ENCODE data around the gene CRHR1. TPM values are rescaled to one million over a fixed set of nuclear protein-coding genes. Genes with fewer than 3 reads are reported as not detected.
A peak's percentile ranks its signal among the peaks of the same experiment; 100 is the strongest.

CRHR1 gene
- total and polyA plus RNA-seq, 8 donors: not detected

- TF ChIP-seq CTCF (IDR thresholded peaks at IDR 0.05): no peak
- H3K36me3 ChIP-seq: no peaks in the 10 kb centered on the region
- ATAC-seq: no peak
Measured at GRCh38 chr17:45819632-45820031, 35.5 kb downstream of the CRHR1 start.

GRCh38 chr17:45820052-45820780 is 36.1 kb downstream of the CRHR1 start:
- no peak overlapping the region for H3K27ac ChIP-seq
- peaks cover 0 to 27% of the 10 kb centered on the region in 2 donors for H3K27me3 ChIP-seq
- ATAC-seq (no peak), DNase-seq (peak in 1 of 4 donors; percentile 4)
- intact Hi-C loops (cut with DNase I): no loop called here
- no peak for TF ChIP-seq CTCF (IDR thresholded peaks at IDR 0.05)
- H3K4me3 ChIP-seq: no peak overlapping the region
- H3K36me3 ChIP-seq: no peaks in the 10 kb centered on the region
- H3K9me3 ChIP-seq: no peaks in the 10 kb centered on the region
- H3K4me1 ChIP-seq: no peaks in the 10 kb centered on the region

More at GRCh38 chr17:45819632-45820031, 35.5 kb downstream of the CRHR1 start:
- no peak for DNase-seq
- no peaks in the 10 kb centered on the region for H3K9me3 ChIP-seq
- H3K27ac ChIP-seq: no peak overlapping the region
- H3K4me1 ChIP-seq: no peaks in the 10 kb centered on the region
- no peak overlapping the region for H3K4me3 ChIP-seq
- intact Hi-C loops (cut with DNase I): no loop called here
- peaks cover 0 to 26% of the 10 kb centered on the region in 2 donors for H3K27me3 ChIP-seq

GRCh38 chr17:45821147-45821546 is 37.0 kb downstream of the CRHR1 start:
- Histone ChIP-seq H3K4me1 (no peaks in the 10 kb centered on the region), H3K9me3 (no peaks in the 10 kb centered on the region), H3K4me3 (no peak overlapping the region), H3K36me3 (no peaks in the 10 kb centered on the region), H3K27ac (no peak overlapping the region), H3K27me3 (peaks cover 0 to 30% of the 10 kb centered on the region in 2 donors)
- DNase-seq (no peak), ATAC-seq (no peak)
- intact Hi-C loops (cut with DNase I): no loop called here
- no peak for TF ChIP-seq CTCF (IDR thresholded peaks at IDR 0.05)

- H3K4me1 ChIP-seq: no peaks in the 10 kb centered on the region
- peaks cover 0 to 42% of the 10 kb centered on the region in 2 donors for H3K27me3 ChIP-seq
- no peak overlapping the region for H3K27ac ChIP-seq
- H3K9me3 ChIP-seq: no peaks in the 10 kb centered on the region
- intact Hi-C loops (cut with DNase I): no loop called here
- no peak for TF ChIP-seq CTCF (IDR thresholded peaks at IDR 0.05)
- ATAC-seq: no peak
- DNase-seq: no peak
- no peak overlapping the region for H3K4me3 ChIP-seq
- H3K36me3 ChIP-seq: no peaks in the 10 kb centered on the region
Measured at GRCh38 chr17:45823598-45823997, 39.5 kb downstream of the CRHR1 start.

- peaks cover 0 to 51% of the 10 kb centered on the region in 2 donors for H3K27me3 ChIP-seq
- intact Hi-C loops (cut with DNase I): no loop called here
- H3K4me1 ChIP-seq: no peaks in the 10 kb centered on the region
- no peak for TF ChIP-seq CTCF (IDR thresholded peaks at IDR 0.05)
- no peak for DNase-seq
- ATAC-seq: no peak
- no peak overlapping the region for H3K4me3 ChIP-seq
- H3K27ac ChIP-seq: no peak overlapping the region
- no peaks in the 10 kb centered on the region for H3K9me3 ChIP-seq
- H3K36me3 ChIP-seq: no peaks in the 10 kb centered on the region
Measured at GRCh38 chr17:45824475-45824874, 40.4 kb downstream of the CRHR1 start.
